Measurements from ENCODE around the gene TCF7.

- no peak for TF ChIP-seq POLR2AphosphoS5 (IDR thresholded peaks at IDR 0.05; ENCODE audit: borderline replicate concordance, low read depth, low read length)
- no peak for TF ChIP-seq EZH2 (IDR thresholded peaks at IDR 0.05)
Measured at GRCh38 chr5:134095293-134095692, 19.2 kb upstream of the TCF7 start.
